Measurements from ENCODE around the gene SNX27.
"Not testable (repeated sequence)": the region's sequence is repeated elsewhere in the genome, so short reads cannot be mapped to it uniquely, and the experiment has no call there.

The SNX27 gene

DNA sequence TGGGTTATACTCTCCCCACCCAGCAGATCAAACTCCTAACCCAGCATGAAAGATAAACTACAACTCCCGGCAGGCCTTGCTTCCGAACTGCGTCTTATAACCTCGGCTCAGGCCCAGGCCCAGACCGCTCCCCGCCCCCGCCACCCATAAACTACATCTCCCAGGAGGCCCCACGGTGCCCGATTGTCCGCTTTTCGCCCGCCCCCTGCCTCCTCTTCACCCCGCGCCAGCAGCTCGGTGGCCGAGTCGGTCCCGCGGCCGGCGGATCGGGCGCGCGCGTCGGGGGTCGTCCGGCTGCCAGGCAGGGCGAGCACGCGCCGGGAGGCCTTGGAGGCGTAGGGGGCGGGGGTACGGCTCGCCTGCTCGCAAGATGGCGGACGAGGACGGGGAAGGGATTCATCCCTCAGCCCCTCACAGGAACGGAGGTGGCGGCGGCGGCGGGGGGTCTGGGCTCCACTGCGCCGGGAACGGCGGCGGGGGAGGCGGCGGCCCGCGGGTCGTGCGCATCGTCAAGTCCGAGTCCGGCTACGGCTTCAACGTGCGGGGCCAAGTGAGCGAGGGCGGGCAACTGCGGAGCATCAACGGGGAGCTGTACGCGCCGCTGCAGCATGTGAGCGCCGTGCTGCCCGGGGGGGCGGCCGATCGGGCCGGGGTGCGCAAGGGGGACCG lies at the start of gene SNX27:
Gene SNX27 (plus strand): TSS at position 219 of the 669 bp plus-strand sequence. CDS start 152 bp downstream, at position 371.
- DNase-seq: peak; percentile 92

- no peak for DNase-seq
Measured at GRCh38 chr1:151562661-151563060, 49.2 kb upstream of the SNX27 start.

GRCh38 chr1:151563376-151563775 lies 48.5 kb upstream of the SNX27 start:
- no peak for DNase-seq

DNA sequence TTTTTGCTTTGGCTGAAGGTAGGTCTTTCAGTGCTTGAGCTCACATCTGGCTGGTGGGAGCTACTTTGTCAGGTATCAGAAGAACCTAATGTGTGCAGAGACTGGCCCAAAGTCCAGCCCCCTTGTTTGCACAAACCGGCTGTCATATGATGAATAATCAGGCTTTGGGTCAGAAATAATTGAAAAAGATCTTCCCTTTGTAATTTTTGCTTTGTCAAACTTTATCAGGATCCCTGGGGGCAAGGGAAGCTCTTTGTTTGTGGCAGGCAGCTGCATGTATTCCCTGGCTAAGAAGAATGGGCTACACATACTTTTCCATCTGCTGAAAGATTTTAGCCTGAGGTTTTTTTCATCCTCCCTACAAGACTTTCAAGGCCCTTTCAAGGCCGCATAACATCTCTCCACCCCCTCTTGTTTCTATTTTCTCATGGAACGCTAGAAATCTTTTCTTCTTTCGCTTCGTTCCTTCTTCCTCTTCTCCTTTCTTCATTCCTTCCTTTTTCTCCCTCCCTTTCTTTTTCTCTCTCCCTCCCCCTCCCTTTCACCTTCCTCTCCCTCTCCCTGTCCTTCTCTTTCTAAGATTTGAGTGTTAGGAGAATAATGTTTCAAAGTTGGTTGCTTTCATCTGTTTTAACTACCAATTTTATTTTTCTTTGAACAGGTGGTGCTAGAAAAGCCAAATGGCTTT lies 46.2 kb upstream of the SNX27 start:
- DNase-seq: no peak

DNA sequence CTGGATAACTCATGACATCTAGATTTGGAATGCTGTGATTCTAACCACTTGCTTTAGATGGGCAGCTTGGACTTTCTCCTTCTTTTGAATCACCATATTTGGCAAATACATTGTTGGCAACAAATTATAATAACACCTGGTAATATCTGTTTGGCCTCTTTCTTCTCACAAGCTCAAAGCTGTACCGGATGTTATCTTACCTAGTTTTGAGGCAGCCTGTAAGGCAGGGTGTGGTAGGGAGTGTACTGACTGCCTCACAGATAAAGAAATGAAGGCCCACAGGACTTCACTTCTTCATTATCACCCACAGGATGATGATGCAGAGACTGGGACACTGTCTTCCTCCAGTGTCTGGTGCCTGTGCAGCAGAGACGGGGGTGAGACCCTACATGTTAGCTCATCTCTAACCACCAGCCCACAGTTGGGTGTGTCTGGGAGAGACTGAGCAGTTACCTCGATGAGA lies 43.2 kb upstream of the SNX27 start:
- DNase-seq: no peak

GRCh38 chr1:151570819-151571218 lies 41.0 kb upstream of the SNX27 start:
- DNase-seq: no peak

GRCh38 chr1:151574575-151575529 lies 37.0 kb upstream of the SNX27 start:
- DNase-seq: peak; percentile 66

DNA sequence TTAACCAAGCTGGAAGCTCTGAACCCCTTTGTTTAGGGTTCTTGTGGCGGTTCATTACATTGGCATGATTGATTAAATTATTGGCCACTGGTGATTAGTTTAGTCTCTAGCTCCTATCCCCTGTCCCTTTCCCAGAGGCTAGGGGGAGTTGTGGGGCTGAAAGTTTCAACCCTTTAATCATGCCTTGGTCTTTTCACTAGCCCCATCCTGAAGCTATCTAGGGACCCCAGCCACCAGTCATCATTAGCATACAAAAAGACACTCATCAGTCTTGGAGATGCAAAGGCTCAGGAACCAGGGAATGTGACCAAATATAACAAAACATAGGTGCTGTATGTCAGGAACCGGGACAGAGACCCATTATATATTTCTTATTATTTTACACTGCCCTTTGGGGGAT lies 34.7 kb upstream of the SNX27 start:
- no peak for DNase-seq

DNA sequence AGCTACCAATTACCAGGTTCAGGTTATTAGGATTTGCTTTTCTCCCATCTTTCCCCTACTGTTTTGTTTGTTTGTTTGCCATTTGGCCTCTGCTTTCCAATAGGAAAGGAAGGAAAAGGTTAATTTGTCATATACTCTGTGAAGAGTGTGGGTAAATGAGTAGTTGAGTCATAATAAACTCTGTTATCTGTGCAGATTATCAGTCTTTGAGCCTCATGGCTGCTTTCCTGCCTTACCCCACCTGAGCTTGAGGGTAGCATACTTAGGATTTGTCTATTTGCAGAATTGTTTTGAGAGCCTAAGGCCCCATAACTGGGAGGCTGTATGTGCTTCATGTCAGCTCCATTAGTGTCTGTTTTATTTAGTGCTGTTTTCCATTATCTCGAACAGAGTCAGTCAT lies 32.9 kb upstream of the SNX27 start:
- DNase-seq: peak; percentile 21

GRCh38 chr1:151579436-151580225 lies 32.2 kb upstream of the SNX27 start:
- peak; percentile 6 for DNase-seq

GRCh38 chr1:151581451-151581850 lies 30.4 kb upstream of the SNX27 start:
- no peak for DNase-seq

DNA sequence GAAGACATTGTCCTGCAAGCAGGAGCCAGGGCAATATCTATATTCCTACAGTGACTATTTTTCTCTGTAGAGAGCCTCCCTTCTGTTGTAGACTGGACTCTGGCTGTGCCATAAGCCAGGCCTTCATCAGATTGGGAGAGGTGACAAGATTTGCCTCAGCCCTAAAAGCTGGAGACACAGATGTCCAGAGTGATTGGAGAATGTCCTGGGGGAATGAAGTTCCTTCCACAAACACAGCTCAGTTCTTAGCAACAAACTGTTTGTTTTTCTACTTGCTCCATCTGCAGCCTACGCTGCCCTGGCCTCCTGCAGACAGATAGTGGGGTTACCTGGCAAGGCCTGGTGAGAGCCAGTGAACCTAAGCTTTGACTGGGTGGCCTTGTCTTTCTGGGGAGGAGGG lies 29.9 kb upstream of the SNX27 start:
- DNase-seq: no peak

DNA sequence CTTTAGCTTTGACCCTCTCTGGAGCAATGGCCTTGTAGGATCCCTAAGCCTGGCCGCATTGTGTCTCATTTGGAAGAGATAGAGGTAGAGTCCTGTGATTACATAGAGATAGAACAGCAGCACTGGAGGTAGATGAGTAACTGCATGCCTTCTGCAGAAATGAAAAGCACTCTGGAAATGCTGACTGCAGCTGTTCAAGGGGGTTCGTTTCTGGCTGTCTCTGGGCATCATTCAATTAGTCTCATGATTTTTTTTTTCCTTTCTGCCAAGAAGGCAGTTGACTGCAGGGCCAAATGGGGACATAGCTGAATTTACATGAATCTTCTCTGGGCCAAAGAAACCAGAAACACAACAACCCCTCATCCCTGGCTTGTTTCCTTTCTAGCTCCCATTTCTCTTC lies 28.1 kb upstream of the SNX27 start:
- no peak for DNase-seq

- no peak for DNase-seq
Measured at GRCh38 chr1:151584278-151584677, 27.6 kb upstream of the SNX27 start.

GRCh38 chr1:151584780-151585179 lies 27.1 kb upstream of the SNX27 start:
- no peak for DNase-seq

DNA sequence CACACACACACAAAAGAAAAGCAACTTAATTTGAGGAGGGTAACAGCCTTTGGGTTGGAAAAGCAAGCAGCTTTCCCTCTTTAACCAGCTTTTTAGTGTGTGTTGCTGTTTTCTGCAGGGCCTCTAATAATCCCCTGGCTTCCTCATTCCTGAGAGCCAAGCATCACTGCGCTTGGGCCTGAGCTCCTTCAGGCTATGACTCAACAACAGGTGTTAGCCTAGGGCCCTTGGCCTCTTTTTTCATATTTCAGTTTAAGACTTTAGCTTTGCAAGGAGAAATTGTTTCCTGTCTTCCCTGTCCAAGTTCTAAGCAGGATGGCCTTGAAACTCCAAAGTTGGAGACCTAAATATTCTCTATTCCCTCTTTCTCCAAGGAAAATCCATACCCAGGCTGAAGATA lies 26.2 kb upstream of the SNX27 start:
- no peak for DNase-seq

- DNase-seq: no peak
Measured at GRCh38 chr1:151590961-151591360, 20.9 kb upstream of the SNX27 start.

DNA sequence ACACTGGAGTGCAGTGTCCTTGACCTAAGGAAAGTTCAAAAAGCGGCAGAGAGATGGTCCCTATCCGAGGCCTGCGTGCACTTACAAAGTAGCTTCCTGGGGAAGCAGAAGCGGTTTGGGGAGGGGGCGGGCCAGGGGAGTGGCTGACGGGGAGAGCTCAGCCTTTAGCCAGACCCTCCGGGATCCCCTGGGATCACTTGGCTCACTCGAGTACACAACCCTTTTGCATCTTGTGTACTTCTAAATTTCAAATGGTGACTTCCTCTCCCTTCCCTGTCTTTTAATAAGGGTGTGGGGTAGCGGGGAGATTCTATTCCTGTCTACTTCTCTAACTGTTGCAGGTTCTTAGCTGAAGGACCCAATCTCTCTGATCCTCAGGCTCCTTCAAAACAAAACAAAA lies 18.1 kb upstream of the SNX27 start:
- DNase-seq: no peak

GRCh38 chr1:151594143-151594625 lies 17.7 kb upstream of the SNX27 start:
- peak; percentile 83 for DNase-seq

DNA sequence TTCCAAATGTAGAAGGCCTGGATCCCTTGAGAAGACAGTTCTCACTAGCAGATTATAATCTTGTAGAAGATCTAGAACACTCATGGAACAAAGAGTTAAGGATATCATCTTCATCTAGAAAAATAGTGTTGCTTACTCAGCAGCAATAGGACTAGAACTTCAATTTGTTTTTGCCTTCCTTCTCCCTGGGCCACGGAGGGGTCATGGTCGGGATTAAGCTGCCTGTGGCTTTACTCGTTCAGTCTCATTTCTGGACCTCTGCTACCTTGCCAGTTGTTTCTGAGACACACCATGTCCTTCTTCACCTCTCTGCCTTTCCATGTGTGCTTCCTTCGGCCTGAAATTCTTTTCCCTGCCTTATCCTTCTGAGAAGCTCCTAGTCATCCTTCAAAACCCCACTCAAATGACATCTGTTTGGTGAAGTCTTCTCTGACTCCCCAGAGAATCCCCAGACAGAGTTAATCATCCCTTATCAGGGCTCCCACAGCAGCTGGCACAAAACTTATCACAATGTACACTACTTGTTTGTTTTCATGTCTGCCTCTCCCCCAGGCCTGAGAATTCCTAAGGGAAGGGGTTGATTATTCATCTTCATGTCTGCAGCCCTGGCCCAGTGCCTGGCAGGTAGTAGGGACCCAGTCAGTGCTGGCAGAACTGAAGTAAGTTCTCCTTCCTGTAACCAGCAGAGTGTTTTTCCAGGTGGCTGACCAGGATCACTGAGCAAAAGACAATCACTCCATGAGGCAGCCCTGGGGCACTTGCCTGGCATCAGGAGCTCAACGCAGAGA lies 15.5 kb upstream of the SNX27 start:
- DNase-seq: no peak

- not testable (repeated sequence) for DNase-seq
Measured at GRCh38 chr1:151602550-151602949, 9.3 kb upstream of the SNX27 start.

DNA sequence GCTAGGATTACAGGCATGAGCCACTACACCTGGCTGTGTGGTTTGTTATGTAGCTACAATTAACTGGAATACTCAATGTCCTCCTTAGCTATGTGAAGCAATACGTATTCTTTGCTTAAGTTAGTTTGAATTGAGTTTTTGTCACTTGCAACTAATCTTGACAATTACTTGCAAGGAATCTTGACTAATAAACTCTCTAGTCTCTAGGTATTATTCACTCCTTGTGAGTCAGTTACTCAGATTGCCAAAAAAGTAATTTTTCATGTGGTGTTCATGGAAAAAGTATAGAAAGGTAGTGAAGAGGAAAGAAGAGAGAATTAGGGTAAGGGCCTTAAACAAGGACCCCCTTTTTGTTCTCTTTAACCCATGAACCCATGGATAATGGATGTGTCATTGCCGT lies 7.6 kb upstream of the SNX27 start:
- no peak for DNase-seq

Measured in activated CD4-positive, alpha-beta T cell treated with anti-CD3 and anti-CD28 coated beads, Interleukin-2, amount 50 U/mL, for 16 hours (primary cell).